Pancreas (tissue), 10 donors: Measurements from ENCODE around the gene DNAI1. TPM values are rescaled to one million over a fixed set of nuclear protein-coding genes. Genes with fewer than 3 reads are reported as not detected.

ENCODE experiments used
- ATAC-seq, 4 donors: fragments of 200-7000 bp; cut with Tn5 transposase; one replicate each; pipeline versions ENCODE4 v1.8.0 to v1.9.1; 2020; ENCODE audit warnings: mild to moderate bottlenecking in 4 of 4, moderate library complexity in 4 of 4
- DNase-seq, 6 donors: peaks; one replicate each; pipeline ENCODE4 v3.0.0-alpha.2; 2020
- FAIRE-seq: peaks from 2 replicates; lab custom pipeline; 2012; peaks lifted over from hg19 to GRCh38; lab: Jason Lieb, UNC
- H3K27ac ChIP-seq, 4 donors: fragments of 200-600 bp; sonication (generic); 1 replicate in 3 of 4; 2 replicates in 1 of 4; pipeline versions ENCODE4 v1.5.0 to v1.8.0; 2020
- H3K27me3 ChIP-seq, 4 donors: fragments of 200-600 bp; one replicate each; pipeline ENCODE4 v1.8.0; 2021
- H3K36me3 ChIP-seq, 3 donors: fragments of 200-600 bp; sonication (generic) in 1 of 3; one replicate each; pipeline versions ENCODE4 v1.5.0 to v1.8.0; 2020 to 2021
- H3K4me1 ChIP-seq, 3 donors: fragments of 200-600 bp; one replicate each; pipeline ENCODE4 v1.8.0; 2021
- H3K4me3 ChIP-seq, 4 donors: fragments of 200-600 bp; sonication (generic) in 2 of 4; one replicate each; pipeline versions ENCODE4 v1.5.0 to v1.8.0; 2020 to 2021
- H3K9me3 ChIP-seq, 4 donors: fragments of 200-600 bp; one replicate each; pipeline ENCODE4 v1.8.0; 2021
- CTCF ChIP-seq, 4 donors: fragments of 200-600 bp; sonication (generic) in 3 of 4; IDR thresholded peaks; one replicate each; pipeline versions ENCODE4 v1.5.0 to v1.8.0; 2021; ENCODE audit warnings: antibody characterized with exemption in 4 of 4
- WGBS, 2 donors: extraction: QIAGEN DNeasy Blood & Tissue Kit; methylation state at CpG; one replicate each; pipeline ENCODE4 v1.1.7; 2013; 5-methylcytosine and 5-hydroxymethylcytosine counted together
- intact Hi-C, 3 donors: fragments of 100-400 bp; cut with DNase I; formaldehyde crosslinking; loops; one replicate each; pipeline versions ENCODE4 v1.11.1 to v1.14.2; 2022
- polyA plus RNA-seq, 2 donors: library from polyadenylated mRNA; stranded (reverse); fragments of 200-250 nt; gene quantifications; one replicate each; pipeline ENCODE4 v1.2.3, GENCODE V29; 2013
- total RNA-seq, 6 donors: library from RNA; stranded (reverse); fragmentation: NEBNext Ultra II Directional in 4 of 6; extraction: Animal tissue kit (Norgen Biotek cat#: 25700) in 4 of 6; gene quantifications; one replicate each; pipeline versions ENCODE4 v1.2.1 to v1.2.4, GENCODE V29; 2021 to 2023
- donor health status: healthy with polysubstance abuse.
- donor health status: DM: no; HTN: no; CAD: no; lungs with moderate emphysema.
- donor health status: DM: no; HTN: no; CAD: no.
- donor health status: control.
- donor health status: control.
- donor health status: Bipolar disorder and iron deficiency.
- donor health status: DM: yes; HTN: yes; CAD: no.
- donor health status: DM: no; HTN: no; CAD: no.
- donor health status: DM: no; HTN: no; CAD: no.
- donor health status: DM: yes; HTN: yes; CAD: no.

Gene DNAI1
- total and polyA plus RNA-seq, 8 donors: 0.16 to 5.0 (median 0.49) TPM

GRCh38 chr9:34491596-34491995, 33.0 kb downstream of the DNAI1 start:
- H3K4me3 ChIP-seq: no peak overlapping the region
- no peak for TF ChIP-seq CTCF (IDR thresholded peaks at IDR 0.05)
- 41 to 45% methylated on average over 2 of the region's 2 CpGs for WGBS, 2 donors
- H3K27ac ChIP-seq: no peak overlapping the region
- intact Hi-C loops: loop anchor here in 1 of 3 donors (10.0 kb wide), 1 partner anchor 87 kb away; no protein-coding TSS in a partner anchor
- FAIRE-seq: no peak
- H3K4me1 ChIP-seq: no peaks in the 10 kb centered on the region
- no peak for ATAC-seq
- no peaks in the 10 kb centered on the region for H3K9me3 ChIP-seq
- H3K36me3 ChIP-seq: no peaks in the 10 kb centered on the region
- no peak for DNase-seq
- H3K27me3 ChIP-seq: no peaks in the 10 kb centered on the region

GRCh38 chr9:34492051-34492450, 33.4 kb downstream of the DNAI1 start:
- ATAC-seq (no peak), DNase-seq (no peak), FAIRE-seq (no peak)
- Histone ChIP-seq H3K9me3 (no peaks in the 10 kb centered on the region), H3K4me1 (no peaks in the 10 kb centered on the region), H3K4me3 (no peak overlapping the region), H3K27me3 (no peaks in the 10 kb centered on the region), H3K36me3 (no peaks in the 10 kb centered on the region), H3K27ac (no peak overlapping the region)
- intact Hi-C loops: loop anchor here in 1 of 3 donors (10.0 kb wide), 1 partner anchor 87 kb away; no protein-coding TSS in a partner anchor
- no peak for TF ChIP-seq CTCF (IDR thresholded peaks at IDR 0.05)
- WGBS, 2 donors: 21 to 24% methylated on average over 2 of the region's 2 CpGs

GRCh38 chr9:34493972-34494535, 35.4 kb downstream of the DNAI1 start:
- ATAC-seq (peak in 3 of 4 donors; percentile 49 to 83 (median 61)), DNase-seq (peak in 4 of 6 donors; percentile 11 to 37 (median 34)), FAIRE-seq (no peak)
- Histone ChIP-seq H3K27ac (no peak overlapping the region), H3K4me3 (no peak overlapping the region), H3K36me3 (no peaks in the 10 kb centered on the region), H3K27me3 (no peaks in the 10 kb centered on the region), H3K4me1 (no peaks in the 10 kb centered on the region), H3K9me3 (no peaks in the 10 kb centered on the region)
- 43% methylated on average over 8 of the region's 8 CpGs for WGBS, 2 donors
- intact Hi-C loops: loop anchor here in 1 of 3 donors (10.0 kb wide), 1 partner anchor 89 kb away; no protein-coding TSS in a partner anchor
- TF ChIP-seq CTCF (IDR thresholded peaks at IDR 0.05): no peak

GRCh38 chr9:34496149-34496712, 37.6 kb downstream of the DNAI1 start:
- Histone ChIP-seq H3K36me3 (no peaks in the 10 kb centered on the region), H3K4me1 (no peaks in the 10 kb centered on the region), H3K4me3 (no peak overlapping the region), H3K9me3 (no peaks in the 10 kb centered on the region), H3K27ac (no peak overlapping the region), H3K27me3 (no peaks in the 10 kb centered on the region)
- TF ChIP-seq CTCF (IDR thresholded peaks at IDR 0.05): no peak
- no peak for ATAC-seq
- FAIRE-seq: no peak
- intact Hi-C loops: loop anchor here in 1 of 3 donors (10.0 kb wide), 1 partner anchor 91 kb away; no protein-coding TSS in a partner anchor
- no peak for DNase-seq
- 77 to 78% methylated on average over 6 of the region's 6 CpGs for WGBS, 2 donors

GRCh38 chr9:34498553-34498952, 39.9 kb downstream of the DNAI1 start:
- DNase-seq (no peak), FAIRE-seq (no peak), ATAC-seq (no peak)
- H3K27ac ChIP-seq: no peak overlapping the region
- H3K4me1 ChIP-seq: no peaks in the 10 kb centered on the region
- intact Hi-C loops: loop anchor here in 1 of 3 donors (10.0 kb wide), 1 partner anchor 94 kb away; no protein-coding TSS in a partner anchor
- H3K4me3 ChIP-seq: no peak overlapping the region
- H3K9me3 ChIP-seq: no peaks in the 10 kb centered on the region
- no peaks in the 10 kb centered on the region for H3K36me3 ChIP-seq
- 31 to 37% methylated on average over 3 of the region's 3 CpGs for WGBS, 2 donors
- no peaks in the 10 kb centered on the region for H3K27me3 ChIP-seq
- TF ChIP-seq CTCF (IDR thresholded peaks at IDR 0.05): no peak
